GM19324 (cell line): ENCODE results near the gene SDR9C7.
"Not testable (repeated sequence)": the region's sequence is repeated elsewhere in the genome, so short reads cannot be mapped to it uniquely, and the experiment has no call there.

Experiments
- ATAC-seq: cut with Tn5 transposase; IDR thresholded peaks from one replicate; pipeline ENCODE4 v1.9.1; 2021; ENCODE audit warnings: mild to moderate bottlenecking, moderate library complexity; ENCODE audit not compliant: unreplicated experiment, low FRiP score

Gene SDR9C7

GRCh38 chr12:56933826-56934625, at the start of gene SDR9C7:
TSS of gene SDR9C7 (minus strand) at chr12:56934408. CDS start at chr12:56934261, 147 bp downstream.
- no peak for ATAC-seq

DNA sequence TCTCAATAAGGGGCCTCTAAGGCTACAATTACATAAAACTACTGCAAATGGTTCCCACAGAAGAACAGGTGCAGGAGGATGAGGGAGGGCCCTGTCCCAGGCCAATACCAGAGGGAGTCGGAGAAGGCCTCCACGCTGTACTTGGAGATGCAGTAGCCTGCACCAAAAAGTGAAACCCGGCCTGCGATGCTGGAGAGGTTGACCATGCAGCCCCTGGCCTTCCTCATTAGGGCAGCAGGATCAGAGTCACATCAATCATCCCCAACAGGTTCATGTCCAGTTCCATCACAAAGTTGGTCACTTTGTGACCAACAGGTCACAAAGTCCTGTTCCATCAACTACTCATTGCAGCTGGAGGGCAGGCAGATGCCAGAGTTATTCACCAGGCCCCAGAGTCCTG, 49.2 kb upstream of the SDR9C7 start:
- ATAC-seq = no peak

DNA sequence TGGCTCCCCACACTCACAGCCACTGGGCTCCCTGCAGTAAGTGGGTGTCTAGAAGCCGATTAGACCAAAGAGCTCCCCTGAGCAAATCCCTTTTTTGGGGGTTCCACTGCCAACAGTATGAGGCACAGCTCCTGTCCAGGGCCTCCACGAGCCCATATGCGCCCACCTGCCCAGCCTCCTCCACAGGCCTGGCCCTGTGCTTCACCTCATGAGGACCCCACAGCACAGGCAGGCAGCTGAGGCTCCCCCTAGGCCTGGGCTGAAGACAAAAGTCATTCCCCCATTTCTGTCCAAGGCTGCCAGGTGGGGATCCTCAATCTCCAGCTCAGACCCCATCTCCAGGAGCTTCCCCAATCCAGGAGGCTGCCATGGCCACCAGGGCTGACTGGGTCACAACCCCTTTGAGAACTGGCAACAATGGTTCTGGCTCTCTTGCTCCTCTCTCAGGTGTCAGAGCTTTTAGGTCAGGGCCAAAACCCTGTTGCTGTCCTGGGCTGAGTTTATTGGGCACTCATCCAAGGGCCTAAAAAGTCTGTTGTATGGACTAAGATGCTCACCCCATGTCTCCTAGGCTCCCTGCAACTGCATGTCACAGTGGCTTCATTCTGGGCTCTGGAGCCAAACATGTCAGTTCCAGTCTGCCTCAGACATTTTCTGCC, 48.5 kb upstream of the SDR9C7 start:
- ATAC-seq = not testable (repeated sequence)

- no peak for ATAC-seq
Measured at GRCh38 chr12:56980941-56981530, 46.8 kb upstream of the SDR9C7 start.

GRCh38 chr12:56980268-56980667, 46.1 kb upstream of the SDR9C7 start:
- no peak for ATAC-seq

- no peak for ATAC-seq
Measured at GRCh38 chr12:56979628-56980027, 45.4 kb upstream of the SDR9C7 start.

DNA sequence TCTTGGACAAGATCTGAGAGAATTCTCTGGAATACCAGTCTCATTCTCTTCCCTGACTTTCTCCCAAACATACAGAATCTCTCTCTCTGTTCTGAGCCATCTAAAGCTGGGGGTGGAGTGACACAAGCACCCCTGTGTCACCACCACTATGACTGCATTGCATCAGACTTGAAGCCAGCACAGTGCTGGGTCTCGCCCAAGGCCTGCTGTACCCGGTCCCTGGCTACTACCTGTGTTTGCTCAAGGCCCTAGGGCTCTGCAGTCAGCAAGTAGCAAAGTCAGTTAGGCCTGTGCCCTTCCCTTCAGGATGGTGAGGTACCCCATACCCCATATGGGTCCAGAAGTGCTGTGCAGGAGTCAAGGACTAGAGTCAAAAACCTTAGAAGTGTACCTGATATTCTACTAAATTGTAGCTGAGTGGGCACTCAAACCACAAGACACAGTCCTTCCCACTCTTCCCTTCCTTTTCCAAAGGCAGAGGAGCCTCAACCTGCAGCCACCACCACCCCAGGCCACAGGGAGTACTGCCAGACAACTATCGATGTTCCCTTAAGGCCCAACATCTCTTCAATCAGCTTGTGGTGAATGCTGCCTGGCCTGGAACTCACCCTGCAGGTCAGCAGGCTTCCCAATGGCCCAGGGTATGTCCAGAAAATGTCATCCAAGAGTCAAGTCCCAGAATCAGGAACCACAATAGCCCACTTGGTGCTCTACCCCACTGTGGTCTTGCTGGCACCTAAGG, 44.4 kb upstream of the SDR9C7 start:
- ATAC-seq = no peak

- not testable (repeated sequence) for ATAC-seq
Measured at GRCh38 chr12:56977361-56977760, 43.2 kb upstream of the SDR9C7 start.

DNA sequence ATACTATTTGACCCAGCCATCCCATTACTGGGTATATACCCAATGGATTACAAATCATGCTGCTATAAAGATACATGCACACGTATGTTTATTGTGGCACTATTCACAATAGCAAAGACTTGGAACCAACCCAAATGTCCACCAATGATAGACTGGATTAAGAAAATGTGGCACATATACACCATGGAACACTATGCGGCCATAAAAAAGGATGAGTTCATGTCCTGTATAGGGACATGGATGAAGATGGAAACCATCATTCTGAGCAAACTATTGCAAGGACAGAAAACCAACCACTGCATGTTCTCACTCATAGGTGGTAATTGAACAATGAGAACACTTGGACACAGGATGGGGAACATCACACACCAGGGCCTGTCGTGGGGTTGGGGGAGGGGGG, 40.0 kb upstream of the SDR9C7 start:
- not testable (repeated sequence) for ATAC-seq

DNA sequence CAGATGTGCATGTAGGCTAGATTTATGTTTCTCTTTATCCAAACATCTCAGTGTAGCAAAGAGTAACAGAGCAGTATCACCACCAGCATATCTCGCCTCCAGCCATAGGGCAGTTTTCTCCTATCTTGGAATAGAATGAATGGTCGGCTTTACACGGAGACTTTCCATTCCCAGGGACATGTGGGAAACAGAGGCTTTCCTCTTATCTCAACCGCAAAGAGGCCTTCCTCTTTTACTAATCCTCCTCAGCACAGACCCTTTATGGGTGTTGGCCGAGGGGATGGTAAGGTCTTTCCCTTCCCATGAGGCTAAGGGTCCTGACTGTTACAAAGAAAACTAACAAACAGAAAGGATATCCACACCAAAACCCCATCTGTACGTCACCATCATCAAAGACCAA, 34.7 kb upstream of the SDR9C7 start:
- not testable (repeated sequence) for ATAC-seq

DNA sequence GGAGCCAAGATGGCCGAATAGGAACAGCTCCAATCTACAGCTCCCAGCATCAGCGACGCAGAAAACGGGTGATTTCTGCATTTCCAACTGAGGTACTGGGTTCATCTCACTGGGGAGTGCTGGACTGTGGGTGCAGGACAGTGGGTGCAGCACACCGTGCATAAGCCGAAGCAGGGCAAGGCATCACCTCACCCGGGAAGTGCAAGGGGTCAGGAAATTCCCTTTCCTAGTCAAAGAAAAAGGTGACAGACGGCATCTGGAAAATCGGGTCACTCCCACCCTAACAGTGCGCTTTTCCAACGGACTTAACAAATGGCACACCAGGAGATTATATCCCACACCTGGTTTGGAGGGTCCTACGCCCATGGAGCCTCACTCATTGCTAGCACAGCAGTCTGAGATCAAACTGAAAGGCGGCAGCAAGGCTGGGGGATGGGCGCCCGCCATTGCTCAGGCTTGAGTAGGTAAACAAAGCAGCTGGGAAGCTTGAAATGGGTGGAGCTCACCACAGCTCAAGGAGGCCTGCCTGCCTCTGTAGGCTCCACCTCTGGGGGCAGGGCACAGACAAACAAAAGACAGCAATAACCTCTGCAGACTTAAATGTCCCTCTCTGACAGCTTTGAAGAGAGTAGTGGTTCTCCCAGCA, 31.9 kb upstream of the SDR9C7 start:
- not testable (repeated sequence) for ATAC-seq

GRCh38 chr12:56965124-56965523, 30.9 kb upstream of the SDR9C7 start:
- not testable (repeated sequence) for ATAC-seq

GRCh38 chr12:56963557-56963956, 29.3 kb upstream of the SDR9C7 start:
- not testable (repeated sequence) for ATAC-seq

GRCh38 chr12:56962247-56962646, 28.0 kb upstream of the SDR9C7 start:
- ATAC-seq = not testable (repeated sequence)

DNA sequence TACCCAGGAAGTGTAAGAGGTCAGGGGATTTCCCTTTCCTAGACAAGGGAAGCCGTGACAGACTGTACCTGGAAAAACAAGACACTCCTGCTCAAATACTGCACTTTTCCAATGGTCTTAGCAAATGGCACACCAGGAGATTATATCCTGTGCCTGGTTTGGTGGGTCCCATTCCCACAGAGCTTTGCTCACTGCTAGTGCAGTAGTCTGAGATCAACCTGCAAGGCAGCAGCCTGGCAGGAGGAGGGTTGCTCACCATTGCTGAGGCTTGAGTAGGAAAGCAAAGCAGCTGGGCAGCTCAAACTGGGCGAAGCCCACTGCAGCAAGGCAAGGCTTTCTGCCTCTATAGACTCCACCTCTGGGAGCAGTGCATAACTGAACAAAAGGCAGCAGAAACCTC, 24.2 kb upstream of the SDR9C7 start:
- ATAC-seq = no peak

DNA sequence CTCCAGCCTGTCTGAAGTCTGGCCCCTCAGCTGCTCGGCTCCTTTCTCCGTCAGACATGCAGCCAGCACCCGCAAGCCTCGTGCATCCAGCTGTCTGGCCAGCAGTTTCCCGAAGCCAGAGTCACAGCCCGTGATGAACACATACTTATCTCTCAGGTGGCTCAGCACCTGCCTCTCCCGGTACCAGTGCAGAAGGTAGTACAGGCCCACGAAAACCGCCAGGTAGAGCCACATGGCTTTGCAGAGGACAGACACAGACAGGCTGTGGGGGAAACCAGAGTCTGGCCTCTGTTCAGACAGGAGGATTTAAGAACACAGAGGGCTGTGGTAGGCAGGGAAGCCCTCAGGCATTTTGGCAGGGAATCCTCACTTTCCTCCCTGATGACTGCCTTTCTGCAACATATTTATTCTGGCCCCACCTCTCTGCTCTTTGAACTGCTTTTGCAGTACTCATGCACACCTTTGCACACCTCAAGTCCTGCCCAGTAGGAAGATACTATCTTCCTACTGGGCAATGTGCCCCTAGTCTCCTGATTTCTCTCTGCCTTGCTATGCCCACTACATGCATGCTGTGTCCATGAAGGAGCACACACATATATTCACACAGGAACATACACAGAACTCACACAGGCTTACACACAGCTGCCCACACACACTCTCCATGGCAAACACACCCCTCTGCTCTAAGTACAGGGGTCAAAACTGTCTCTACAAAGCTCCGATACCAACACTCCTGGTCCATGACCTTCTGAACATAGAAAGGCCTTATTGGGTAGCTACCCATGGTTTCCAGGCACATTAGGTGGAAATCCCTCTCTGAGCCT, 23.2 kb upstream of the SDR9C7 start, which contains the start of gene RDH16:
RDH16 (minus strand) TSS at position 380 of the 824 bp plus-strand sequence; CDS start at position 234, 146 bp downstream.
- ATAC-seq = no peak

DNA sequence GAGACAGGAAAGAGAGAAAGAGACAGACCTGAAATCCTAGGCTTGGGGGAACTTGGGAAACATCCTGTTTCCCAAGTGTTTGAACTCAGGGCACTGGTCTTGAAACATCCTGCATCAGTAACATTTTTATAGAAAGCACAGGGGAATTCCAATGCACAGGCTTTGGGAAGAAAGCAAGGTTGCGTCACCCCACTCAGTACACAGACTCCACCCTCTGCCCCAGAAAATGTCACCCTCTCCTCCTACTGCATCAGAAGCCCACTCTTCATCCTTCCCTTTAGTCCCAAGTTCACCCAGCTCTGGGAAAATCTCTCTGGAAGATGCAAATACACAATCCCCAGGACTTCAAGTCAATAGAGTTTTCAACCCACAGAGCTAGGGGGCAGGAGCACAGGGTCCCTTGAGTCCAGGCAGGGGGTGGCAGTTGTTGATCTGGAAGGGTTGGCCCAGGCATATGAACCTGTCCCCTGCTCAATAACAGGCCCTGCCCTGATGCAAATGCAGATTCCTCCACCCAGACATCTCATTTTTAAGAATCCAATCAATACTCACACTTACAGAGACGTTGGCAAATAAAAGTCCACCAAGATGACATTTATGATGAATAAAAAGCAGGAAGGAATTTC, 21.5 kb upstream of the SDR9C7 start:
- no peak for ATAC-seq

GRCh38 chr12:56954958-56955355, 20.7 kb upstream of the SDR9C7 start:
- no peak for ATAC-seq
